OCI-LY1 (cell line): Measurements from ENCODE around the gene ATF7IP.
A peak's percentile ranks its signal among the peaks of the same experiment; 100 is the strongest.
"Not testable (repeated sequence)": the region's sequence is repeated elsewhere in the genome, so short reads cannot be mapped to it uniquely, and the experiment has no call there.

Experiments used
- H2AFZ ChIP-seq: fragments of 200-600 bp; sonication (generic), shearing (Covaris generic); 2 replicates; pipeline ENCODE4 v1.6.0; 2014; ENCODE audit warnings: antibody characterized with exemption, mild to moderate bottlenecking, low read length
- H3F3A ChIP-seq: fragments of 200-600 bp; sonication (generic), shearing (Covaris generic); 2 replicates; pipeline ENCODE4 v1.6.0; 2014; ENCODE audit warnings: mild to moderate bottlenecking, antibody characterized with exemption, low read length, moderate library complexity; ENCODE audit not compliant: insufficient read depth
- H3K27ac ChIP-seq: fragments of 200-600 bp; sonication (generic); 2 replicates; pipeline ENCODE4 v1.5.1; 2014; ENCODE audit warnings: low read length, mixed run types, mild to moderate bottlenecking, low read depth; ENCODE audit not compliant: poor library complexity, severe bottlenecking
- H3K27me3 ChIP-seq: fragments of 200-600 bp; sonication (generic); 2 replicates; pipeline ENCODE4 v1.6.0; 2014; ENCODE audit warnings: antibody characterized with exemption, mild to moderate bottlenecking, low read length, moderate library complexity; ENCODE audit not compliant: insufficient read depth
- H3K36me3 ChIP-seq: fragments of 200-600 bp; sonication (generic); 2 replicates; pipeline ENCODE4 v1.6.1; 2014; ENCODE audit warnings: mild to moderate bottlenecking, antibody characterized with exemption, low read length, moderate library complexity, mixed read lengths; ENCODE audit not compliant: insufficient read depth
- H3K4me1 ChIP-seq: fragments of 200-600 bp; sonication (generic); 2 replicates; pipeline ENCODE4 v1.5.1; 2014; ENCODE audit warnings: mild to moderate bottlenecking, low read length, moderate library complexity; ENCODE audit not compliant: insufficient read depth, severe bottlenecking
- H3K4me2 ChIP-seq: fragments of 200-600 bp; sonication (generic), shearing (Covaris generic); 2 replicates; pipeline ENCODE4 v1.6.1; 2014; ENCODE audit warnings: low read length
- H3K4me3 ChIP-seq: fragments of 200-600 bp; sonication (generic); 2 replicates; pipeline ENCODE4 v1.5.1; 2014; ENCODE audit warnings: low read length, low read depth, mild to moderate bottlenecking, mixed read lengths; ENCODE audit not compliant: poor library complexity, severe bottlenecking
- H3K79me2 ChIP-seq: fragments of 200-600 bp; shearing (Covaris generic); 2 replicates; pipeline ENCODE4 v1.6.1; 2016; ENCODE audit warnings: mixed run types, low read length, mixed read lengths; ENCODE audit not compliant: insufficient read depth
- H3K9ac ChIP-seq: fragments of 200-600 bp; sonication (generic), shearing (Covaris generic); 2 replicates; pipeline ENCODE4 v1.6.1; 2014; ENCODE audit warnings: mild to moderate bottlenecking, low read length, mixed read lengths
- H3K9me2 ChIP-seq: fragments of 200-600 bp; sonication (generic), shearing (Covaris generic); 2 replicates; pipeline ENCODE4 v1.6.1; 2014; ENCODE audit warnings: low read depth, mild to moderate bottlenecking, low read length, mixed read lengths
- H3K9me3 ChIP-seq: fragments of 200-600 bp; shearing (Covaris generic); 2 replicates; pipeline ENCODE4 v1.6.1; 2014; ENCODE audit warnings: low read length, mixed read lengths
- H4K20me1 ChIP-seq: fragments of 200-600 bp; sonication (generic), shearing (Covaris generic); 2 replicates; pipeline ENCODE4 v1.6.0; 2016; ENCODE audit warnings: mild to moderate bottlenecking, low read length; ENCODE audit not compliant: insufficient read depth
- CTCF ChIP-seq: fragments of 200-600 bp; sonication (generic), shearing (Covaris generic); IDR thresholded peaks from 2 replicates; pipeline ENCODE4 v1.5.1; 2017; ENCODE audit warnings: mild to moderate bottlenecking, antibody characterized with exemption, low read length, moderate library complexity, mixed read lengths
- EZH2 ChIP-seq: fragments of 200-600 bp; sonication (generic), shearing (Covaris generic); IDR thresholded peaks from 2 replicates; pipeline ENCODE4 v1.8.0; 2017; ENCODE audit warnings: borderline replicate concordance, mixed run types, mild to moderate bottlenecking, antibody characterized with exemption, low read length, moderate library complexity, mixed read lengths

Gene ATF7IP

GRCh38 chr12:14403711-14404196, 38.3 kb downstream of the ATF7IP start:
- Histone ChIP-seq H4K20me1 (no peaks in the 10 kb centered on the region), H3K9ac (peak overlapping the region; percentile 39), H3K9me3 (peaks cover 8% of the 10 kb centered on the region; the same call in 1 of the 2 replicates), H2AFZ (no peak overlapping the region), H3K79me2 (peaks cover 100% of the 10 kb centered on the region), H3K36me3 (peaks cover 41% of the 10 kb centered on the region), H3K27me3 (no peaks in the 10 kb centered on the region), H3K4me2 (peak overlapping the region; percentile 56), H3K9me2 (no peaks in the 10 kb centered on the region), H3K4me1 (peaks cover 30% of the 10 kb centered on the region), H3F3A (no peaks in the 10 kb centered on the region), H3K4me3 (peak overlapping the region; percentile 17), H3K27ac (peak overlapping the region; percentile 71)
- TF ChIP-seq CTCF (no peak), EZH2 (no peak)

GRCh38 chr12:14405407-14405806, 39.9 kb downstream of the ATF7IP start:
- peaks cover 99% of the 10 kb centered on the region for H3K79me2 ChIP-seq
- H2AFZ ChIP-seq, H3K27me3 ChIP-seq, H3K4me3 ChIP-seq, H3K9me2 ChIP-seq, H4K20me1 ChIP-seq, H3K4me2 ChIP-seq, H3K27ac ChIP-seq, H3F3A ChIP-seq, H3K9ac ChIP-seq: not testable (repeated sequence)
- peaks cover 45% of the 10 kb centered on the region for H3K36me3 ChIP-seq
- H3K9me3 ChIP-seq, result 0 out of 2 replicates have a peak, but pooled peaks cover 12% of the 10 kb centered on the region
- H3K4me1 ChIP-seq, result peaks cover 30% of the 10 kb centered on the region

DNA sequence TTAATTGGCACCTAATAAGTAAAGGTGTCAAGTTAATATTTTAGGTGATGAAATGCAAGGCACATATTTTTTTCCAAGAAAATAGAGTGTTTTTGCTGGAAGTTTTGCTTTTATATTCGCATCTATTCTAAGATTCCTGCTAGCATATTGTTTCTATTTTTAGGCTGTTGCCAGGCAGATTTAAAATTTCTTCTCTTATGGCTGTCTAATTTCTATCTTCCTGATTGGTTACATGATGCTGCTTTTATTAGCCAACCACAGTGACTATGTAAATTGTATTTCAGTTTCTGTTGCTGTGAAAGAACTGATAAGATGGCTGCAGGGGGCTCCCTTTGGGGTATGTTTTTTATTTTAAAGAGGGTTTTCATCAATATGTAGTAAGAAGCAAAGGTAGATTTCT, 42.7 kb downstream of the ATF7IP start:
- no peaks in the 10 kb centered on the region for H3K27me3 ChIP-seq
- no peaks in the 10 kb centered on the region for H3K9me2 ChIP-seq
- peaks cover 89% of the 10 kb centered on the region for H3K79me2 ChIP-seq
- peaks cover 37% of the 10 kb centered on the region for H3K36me3 ChIP-seq
- H3K9me3 ChIP-seq, result 0 out of 2 replicates have a peak, but pooled peaks cover 16% of the 10 kb centered on the region
- no peak for TF ChIP-seq EZH2
- no peak for TF ChIP-seq CTCF
- H4K20me1 ChIP-seq, result no peaks in the 10 kb centered on the region
- peaks cover 18% of the 10 kb centered on the region for H3K4me1 ChIP-seq
- H3K4me2 ChIP-seq, result no peak overlapping the region
- no peak overlapping the region for H3K4me3 ChIP-seq
- H3K27ac ChIP-seq, result no peak overlapping the region
- no peak overlapping the region for H2AFZ ChIP-seq
- no peaks in the 10 kb centered on the region for H3F3A ChIP-seq
- H3K9ac ChIP-seq, result no peak overlapping the region

GRCh38 chr12:14410177-14410576, 44.7 kb downstream of the ATF7IP start:
- H3K4me3 ChIP-seq, result no peak overlapping the region
- no peak overlapping the region for H3K4me2 ChIP-seq
- H2AFZ ChIP-seq, result no peak overlapping the region
- peaks cover 37% of the 10 kb centered on the region for H3K36me3 ChIP-seq
- peaks cover 87% of the 10 kb centered on the region for H3K79me2 ChIP-seq
- H3K27me3 ChIP-seq, result no peaks in the 10 kb centered on the region
- H3K9ac ChIP-seq, result no peak overlapping the region
- no peaks in the 10 kb centered on the region for H3K9me2 ChIP-seq
- H3K4me1 ChIP-seq, result no peaks in the 10 kb centered on the region
- 0 out of 2 replicates have a peak, but pooled peaks cover 20% of the 10 kb centered on the region for H3K9me3 ChIP-seq
- H3F3A ChIP-seq, result no peaks in the 10 kb centered on the region
- TF ChIP-seq EZH2 (no peak), CTCF (no peak)
- no peaks in the 10 kb centered on the region for H4K20me1 ChIP-seq
- no peak overlapping the region for H3K27ac ChIP-seq
